Adrenal gland (tissue), 5 donors: ENCODE results near the gene LRRC8B.

Experiments used
- POLR2A ChIP-seq, 2 donors: fragments of 450-650 bp; IDR thresholded peaks; one replicate each; pipeline ENCODE4 v1.6.1; 2017; ENCODE audit warnings: antibody characterized with exemption in 2 of 2, mild to moderate bottlenecking in 2 of 2, moderate library complexity in 1 of 2
- TF ChIP-seq, protein P1 (sequence below), 6 experiments: fragments of 450-650 bp in 4 of 6; fragments of 200-600 bp in 2 of 6; sonication (generic) in 1 of 6; IDR thresholded peaks; 1 replicate in 5 of 6; 2 replicates in 1 of 6; pipeline versions ENCODE4 v1.5.1 to v1.8.0; 2016 to 2021; ENCODE audit warnings: antibody characterized with exemption in 6 of 6, mild to moderate bottlenecking in 2 of 6, moderate library complexity in 1 of 6
- donor health status: DM: no; HTN: no; CAD: no.

DNA sequence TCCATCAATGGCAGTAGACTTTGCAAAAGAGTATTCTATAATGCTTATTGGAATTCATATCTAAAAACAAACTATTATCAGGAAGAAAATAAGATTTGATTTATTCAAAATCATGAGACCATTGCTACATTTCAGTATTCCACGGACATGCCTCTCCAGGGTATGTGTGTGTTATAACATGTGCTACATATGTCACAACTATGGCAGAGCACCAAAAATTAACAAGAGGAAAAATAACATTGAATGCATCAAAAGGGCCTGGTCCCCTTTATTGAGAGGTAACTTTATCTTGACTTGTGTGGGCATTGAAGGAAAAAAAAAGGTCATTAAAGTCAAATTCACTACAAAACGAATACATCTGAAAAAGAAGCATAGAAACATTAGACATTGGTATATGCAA is 22.6 kb upstream of the LRRC8B start:
- TF ChIP-seq, protein P1, sequence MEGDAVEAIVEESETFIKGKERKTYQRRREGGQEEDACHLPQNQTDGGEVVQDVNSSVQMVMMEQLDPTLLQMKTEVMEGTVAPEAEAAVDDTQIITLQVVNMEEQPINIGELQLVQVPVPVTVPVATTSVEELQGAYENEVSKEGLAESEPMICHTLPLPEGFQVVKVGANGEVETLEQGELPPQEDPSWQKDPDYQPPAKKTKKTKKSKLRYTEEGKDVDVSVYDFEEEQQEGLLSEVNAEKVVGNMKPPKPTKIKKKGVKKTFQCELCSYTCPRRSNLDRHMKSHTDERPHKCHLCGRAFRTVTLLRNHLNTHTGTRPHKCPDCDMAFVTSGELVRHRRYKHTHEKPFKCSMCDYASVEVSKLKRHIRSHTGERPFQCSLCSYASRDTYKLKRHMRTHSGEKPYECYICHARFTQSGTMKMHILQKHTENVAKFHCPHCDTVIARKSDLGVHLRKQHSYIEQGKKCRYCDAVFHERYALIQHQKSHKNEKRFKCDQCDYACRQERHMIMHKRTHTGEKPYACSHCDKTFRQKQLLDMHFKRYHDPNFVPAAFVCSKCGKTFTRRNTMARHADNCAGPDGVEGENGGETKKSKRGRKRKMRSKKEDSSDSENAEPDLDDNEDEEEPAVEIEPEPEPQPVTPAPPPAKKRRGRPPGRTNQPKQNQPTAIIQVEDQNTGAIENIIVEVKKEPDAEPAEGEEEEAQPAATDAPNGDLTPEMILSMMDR (IDR thresholded peaks at IDR 0.05), result no peak
- no peak for TF ChIP-seq POLR2A (IDR thresholded peaks at IDR 0.05)
